ENCODE results near the gene FHOD1.

Gene FHOD1

DNA sequence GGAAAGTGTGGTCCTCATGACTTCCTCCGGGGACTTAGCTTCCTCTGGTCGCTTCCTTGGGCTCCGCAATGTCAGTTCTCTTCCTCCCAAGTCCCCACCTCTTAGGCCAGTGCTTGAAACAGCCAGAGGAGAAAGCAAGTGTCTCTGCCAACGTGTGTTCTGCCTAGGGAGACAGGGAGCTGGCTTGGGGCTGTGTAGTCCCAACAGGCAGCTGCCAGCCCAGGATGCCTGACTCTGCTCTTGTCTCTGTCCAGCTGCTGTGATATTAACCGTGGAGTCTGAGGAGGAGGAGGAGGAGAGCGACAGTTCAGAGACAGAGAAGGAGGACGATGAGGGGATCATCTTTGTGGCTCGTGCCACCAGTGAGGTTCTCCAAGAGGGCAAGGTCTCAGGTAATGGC is 18.6 kb upstream of the FHOD1 start:
- in situ Hi-C loops (cut with MboI; ENCODE audit: low pct_unique_long_range_greater_than_20kb, low sequenced_read_pairs, unreplicated experiment), result loop anchor here (10.0 kb wide), 1 partner anchor 139 kb away; no protein-coding TSS in a partner anchor
- DNase-seq (ENCODE audit: low spot score), result no peak
- TF ChIP-seq CTCF (IDR thresholded peaks at IDR 0.05; ENCODE audit: extremely low read depth, insufficient read depth, missing control alignments), result no peak

- in situ Hi-C loops (cut with MboI; ENCODE audit: low pct_unique_long_range_greater_than_20kb, low sequenced_read_pairs, unreplicated experiment), result loop anchor here (10.0 kb wide), 1 partner anchor 140 kb away; no protein-coding TSS in a partner anchor
- no peak for DNase-seq (ENCODE audit: low spot score)
- TF ChIP-seq CTCF (IDR thresholded peaks at IDR 0.05; ENCODE audit: extremely low read depth, insufficient read depth, missing control alignments), result no peak
Measured at GRCh38 chr16:67264866-67265265, 17.6 kb upstream of the FHOD1 start.

GRCh38 chr16:67264277-67264676 is 17.0 kb upstream of the FHOD1 start:
- in situ Hi-C loops (cut with MboI; ENCODE audit: low pct_unique_long_range_greater_than_20kb, low sequenced_read_pairs, unreplicated experiment), result loop anchor here (10.0 kb wide), 1 partner anchor 141 kb away; no protein-coding TSS in a partner anchor
- TF ChIP-seq CTCF (IDR thresholded peaks at IDR 0.05; ENCODE audit: extremely low read depth, insufficient read depth, missing control alignments), result peak; percentile 13
- DNase-seq (ENCODE audit: low spot score), result no peak

DNA sequence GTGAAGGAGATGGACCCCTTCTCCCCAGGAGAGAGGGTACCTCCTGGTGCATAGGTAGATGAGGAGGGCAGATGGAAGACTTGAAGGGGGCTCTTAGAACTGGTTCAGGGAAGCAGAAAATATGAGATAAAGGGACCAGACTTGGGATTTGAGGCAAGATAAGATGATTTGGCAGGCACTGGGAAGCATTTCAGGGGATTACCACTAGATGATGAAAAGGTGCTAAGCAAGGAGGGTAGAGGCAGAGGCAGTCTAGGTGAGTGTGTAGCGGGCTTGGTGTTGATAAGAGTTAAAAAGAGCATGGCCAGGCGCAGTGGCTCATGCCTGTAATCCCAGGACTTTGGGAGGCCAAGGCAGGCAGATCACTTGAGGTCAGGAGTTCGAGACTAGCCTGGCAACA is 15.9 kb upstream of the FHOD1 start:
- in situ Hi-C loops (cut with MboI; ENCODE audit: low pct_unique_long_range_greater_than_20kb, low sequenced_read_pairs, unreplicated experiment), result loop anchor here (10.0 kb wide), 1 partner anchor 142 kb away; no protein-coding TSS in a partner anchor
- no peak for DNase-seq (ENCODE audit: low spot score)

GRCh38 chr16:67260426-67261063 is 13.3 kb upstream of the FHOD1 start:
- DNase-seq (ENCODE audit: low spot score), result peak; percentile 78
- in situ Hi-C loops (cut with MboI; ENCODE audit: low pct_unique_long_range_greater_than_20kb, low sequenced_read_pairs, unreplicated experiment), result loop anchor here (10.0 kb wide), 1 partner anchor 144 kb away; no protein-coding TSS in a partner anchor
- TF ChIP-seq CTCF (IDR thresholded peaks at IDR 0.05; ENCODE audit: extremely low read depth, insufficient read depth, missing control alignments), result peak; percentile 69

More for the DNA sequence above, 15.9 kb upstream of the FHOD1 start:
- TF ChIP-seq CTCF (IDR thresholded peaks at IDR 0.05; ENCODE audit: extremely low read depth, insufficient read depth, missing control alignments), result no peak

GRCh38 chr16:67259705-67260104 is 12.4 kb upstream of the FHOD1 start:
- no peak for DNase-seq (ENCODE audit: low spot score)
- in situ Hi-C loops (cut with MboI; ENCODE audit: low pct_unique_long_range_greater_than_20kb, low sequenced_read_pairs, unreplicated experiment), result loop anchor here (10.0 kb wide), 1 partner anchor 145 kb away; no protein-coding TSS in a partner anchor
- TF ChIP-seq CTCF (IDR thresholded peaks at IDR 0.05; ENCODE audit: extremely low read depth, insufficient read depth, missing control alignments), result no peak
